Stomach (tissue), 4 donors: ENCODE data around the gene IGSF3.

ENCODE experiments used
- EP300 ChIP-seq: sonication (generic); formaldehyde crosslinking; IDR thresholded peaks from one replicate; pipeline ENCODE4 v1.6.1; 2017; ENCODE audit warnings: antibody characterized with exemption
- POLR2A ChIP-seq, 4 donors: fragments of 450-650 bp; IDR thresholded peaks; one replicate each; pipeline ENCODE4 v1.6.1; 2016; ENCODE audit warnings: antibody characterized with exemption in 4 of 4, control low read depth in 2 of 4, mild to moderate bottlenecking in 1 of 4, moderate library complexity in 1 of 4
- POLR2AphosphoS5 ChIP-seq, 3 donors: sonication (generic); formaldehyde crosslinking; IDR thresholded peaks; one replicate each; pipeline ENCODE4 v1.6.1; 2016; ENCODE audit warnings: antibody characterized with exemption in 3 of 3
- TF ChIP-seq, protein P1 (sequence below), 7 experiments: fragments of 450-650 bp in 4 of 7; fragments of 200-600 bp in 3 of 7; sonication (generic) in 3 of 7; IDR thresholded peaks; one replicate each; pipeline ENCODE4 v1.5.1; 2016 to 2019; ENCODE audit warnings: antibody characterized with exemption in 7 of 7, control low read depth in 2 of 7, mild to moderate bottlenecking in 1 of 7

- no peak for TF ChIP-seq EP300
- TF ChIP-seq, protein P1, sequence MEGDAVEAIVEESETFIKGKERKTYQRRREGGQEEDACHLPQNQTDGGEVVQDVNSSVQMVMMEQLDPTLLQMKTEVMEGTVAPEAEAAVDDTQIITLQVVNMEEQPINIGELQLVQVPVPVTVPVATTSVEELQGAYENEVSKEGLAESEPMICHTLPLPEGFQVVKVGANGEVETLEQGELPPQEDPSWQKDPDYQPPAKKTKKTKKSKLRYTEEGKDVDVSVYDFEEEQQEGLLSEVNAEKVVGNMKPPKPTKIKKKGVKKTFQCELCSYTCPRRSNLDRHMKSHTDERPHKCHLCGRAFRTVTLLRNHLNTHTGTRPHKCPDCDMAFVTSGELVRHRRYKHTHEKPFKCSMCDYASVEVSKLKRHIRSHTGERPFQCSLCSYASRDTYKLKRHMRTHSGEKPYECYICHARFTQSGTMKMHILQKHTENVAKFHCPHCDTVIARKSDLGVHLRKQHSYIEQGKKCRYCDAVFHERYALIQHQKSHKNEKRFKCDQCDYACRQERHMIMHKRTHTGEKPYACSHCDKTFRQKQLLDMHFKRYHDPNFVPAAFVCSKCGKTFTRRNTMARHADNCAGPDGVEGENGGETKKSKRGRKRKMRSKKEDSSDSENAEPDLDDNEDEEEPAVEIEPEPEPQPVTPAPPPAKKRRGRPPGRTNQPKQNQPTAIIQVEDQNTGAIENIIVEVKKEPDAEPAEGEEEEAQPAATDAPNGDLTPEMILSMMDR (IDR thresholded peaks at IDR 0.05) = no peak
- no peak for TF ChIP-seq POLR2A (IDR thresholded peaks at IDR 0.05)
- no peak for TF ChIP-seq POLR2AphosphoS5 (IDR thresholded peaks at IDR 0.05)
Measured at GRCh38 chr1:116534014-116534739, 133.4 kb downstream of the IGSF3 start.
